ENCODE results near the gene SPTBN1.

The SPTBN1 gene

DNA sequence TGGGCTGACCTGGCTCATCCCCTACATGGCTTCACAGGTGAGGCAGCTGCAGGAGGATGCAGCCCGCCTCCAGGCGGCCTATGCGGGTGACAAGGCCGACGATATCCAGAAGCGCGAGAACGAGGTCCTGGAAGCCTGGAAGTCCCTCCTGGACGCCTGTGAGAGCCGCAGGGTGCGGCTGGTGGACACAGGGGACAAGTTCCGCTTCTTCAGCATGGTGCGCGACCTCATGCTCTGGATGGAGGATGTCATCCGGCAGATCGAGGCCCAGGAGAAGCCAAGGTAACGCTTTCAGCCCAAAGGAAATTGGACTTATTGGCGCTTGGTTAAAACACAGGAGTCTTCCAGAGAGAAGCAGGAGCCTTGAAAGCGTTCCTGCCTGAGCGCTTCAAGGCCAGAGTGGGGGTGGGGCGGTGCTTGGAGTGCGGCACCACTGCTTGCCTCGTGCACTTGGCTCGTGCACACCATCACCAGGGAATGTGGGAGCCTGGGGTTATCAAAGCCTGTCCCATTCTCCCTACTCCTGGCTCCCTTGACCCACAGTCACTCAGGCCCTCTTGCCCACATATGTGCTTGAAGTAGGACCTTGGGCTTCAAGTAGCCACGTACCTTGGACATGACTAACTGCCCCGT lies 197.6 kb downstream of the SPTBN1 start:
- no peak for DNase-seq (ENCODE audit: low read depth in 2 of 2)

DNA sequence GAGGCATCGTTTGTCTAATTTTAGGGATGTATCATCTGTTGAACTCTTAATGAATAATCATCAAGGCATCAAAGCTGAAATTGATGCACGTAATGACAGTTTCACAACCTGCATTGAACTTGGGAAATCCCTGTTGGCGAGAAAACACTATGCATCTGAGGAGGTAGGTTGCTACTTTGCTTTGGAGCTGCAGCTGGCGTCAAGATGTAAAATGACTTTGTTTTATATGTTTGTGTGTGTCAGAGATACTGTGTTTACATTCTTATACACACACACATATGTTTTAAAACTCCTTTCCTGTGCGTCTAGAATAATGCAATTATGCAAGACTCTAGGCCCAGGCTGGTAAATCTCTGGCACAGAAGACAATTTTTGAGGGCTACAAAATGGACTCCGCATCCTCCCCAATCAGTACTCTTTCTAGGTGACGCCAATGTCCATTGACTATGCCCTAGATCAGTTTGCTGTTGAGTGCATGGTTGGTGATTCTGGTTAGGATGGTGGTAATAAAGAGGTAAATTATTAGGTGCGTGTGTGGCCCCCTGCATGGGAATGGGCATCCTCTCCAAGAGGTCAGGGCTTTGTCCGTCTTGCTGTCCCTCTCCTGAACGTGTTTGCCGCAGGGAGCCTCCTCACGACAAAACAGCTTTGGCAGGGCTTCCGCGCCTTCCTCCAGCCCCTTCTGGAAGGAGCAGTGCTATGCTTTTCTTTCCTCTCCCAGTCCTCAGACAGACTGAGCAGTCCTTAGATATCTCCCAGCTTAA lies 199.1 kb downstream of the SPTBN1 start:
- DNase-seq (ENCODE audit: low read depth in 2 of 2), result no peak

DNA sequence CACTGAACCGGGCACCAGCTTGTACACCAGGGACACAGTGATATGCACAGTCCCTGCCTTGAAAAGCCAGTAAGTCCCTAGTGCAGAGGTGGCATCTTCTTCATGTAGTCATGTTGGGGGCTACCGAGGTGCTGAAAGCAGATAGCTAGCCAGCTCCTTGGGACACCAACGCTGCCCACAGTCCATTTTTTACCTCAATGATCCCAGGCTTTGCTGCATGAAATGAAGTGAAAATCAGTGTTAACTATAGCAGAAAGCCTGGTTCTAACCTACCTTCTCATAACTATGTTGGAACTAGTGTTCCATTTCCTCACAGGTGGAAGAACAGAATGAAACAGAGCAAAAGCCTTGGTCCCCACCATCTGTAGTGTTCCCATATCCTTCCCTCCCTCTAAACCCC lies 200.7 kb downstream of the SPTBN1 start:
- DNase-seq (ENCODE audit: low read depth in 2 of 2), result no peak

GRCh38 chr2:54657664-54658083 lies 201.5 kb downstream of the SPTBN1 start:
- DNase-seq (ENCODE audit: low read depth in 2 of 2), result peak in 1 of 2 experiments; percentile 32

GRCh38 chr2:54658564-54659071 lies 202.5 kb downstream of the SPTBN1 start:
- no peak for DNase-seq (ENCODE audit: low read depth in 2 of 2)

- no peak for DNase-seq (ENCODE audit: low read depth in 2 of 2)
Observed at GRCh38 chr2:54659527-54659926, 203.4 kb downstream of the SPTBN1 start.

DNA sequence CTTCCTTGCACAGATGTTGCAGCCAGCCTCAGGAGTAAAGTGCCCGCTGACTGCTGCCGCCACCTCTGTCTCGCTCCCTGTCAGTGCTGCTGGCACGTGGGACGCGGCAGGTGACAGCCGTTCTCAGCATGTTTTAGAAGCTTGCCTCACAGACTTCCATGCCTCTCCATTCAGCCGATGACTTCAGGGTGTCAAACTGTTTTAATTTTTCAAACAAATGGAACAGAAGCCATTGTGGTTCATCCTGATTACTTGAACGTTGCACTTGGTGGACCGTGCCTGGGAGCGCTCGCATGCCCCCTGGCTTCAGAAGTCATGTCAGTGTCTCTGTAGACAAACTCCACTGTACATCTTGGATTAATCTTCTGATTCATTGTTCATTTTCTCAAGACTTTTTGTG lies 204.6 kb downstream of the SPTBN1 start:
- no peak for DNase-seq (ENCODE audit: low read depth in 2 of 2)

GRCh38 chr2:54663424-54664030 lies 207.4 kb downstream of the SPTBN1 start:
- no peak for DNase-seq (ENCODE audit: low read depth in 2 of 2)

- no peak for DNase-seq (ENCODE audit: low read depth in 2 of 2)
Observed at GRCh38 chr2:54664238-54664786, 208.2 kb downstream of the SPTBN1 start.

- DNase-seq (ENCODE audit: low read depth in 2 of 2), result peak in 1 of 2 experiments; percentile 31
Observed at GRCh38 chr2:54665436-54665856, 209.3 kb downstream of the SPTBN1 start.

GRCh38 chr2:54666131-54666633 lies 210.1 kb downstream of the SPTBN1 start:
- no peak for DNase-seq (ENCODE audit: low read depth in 2 of 2)

DNA sequence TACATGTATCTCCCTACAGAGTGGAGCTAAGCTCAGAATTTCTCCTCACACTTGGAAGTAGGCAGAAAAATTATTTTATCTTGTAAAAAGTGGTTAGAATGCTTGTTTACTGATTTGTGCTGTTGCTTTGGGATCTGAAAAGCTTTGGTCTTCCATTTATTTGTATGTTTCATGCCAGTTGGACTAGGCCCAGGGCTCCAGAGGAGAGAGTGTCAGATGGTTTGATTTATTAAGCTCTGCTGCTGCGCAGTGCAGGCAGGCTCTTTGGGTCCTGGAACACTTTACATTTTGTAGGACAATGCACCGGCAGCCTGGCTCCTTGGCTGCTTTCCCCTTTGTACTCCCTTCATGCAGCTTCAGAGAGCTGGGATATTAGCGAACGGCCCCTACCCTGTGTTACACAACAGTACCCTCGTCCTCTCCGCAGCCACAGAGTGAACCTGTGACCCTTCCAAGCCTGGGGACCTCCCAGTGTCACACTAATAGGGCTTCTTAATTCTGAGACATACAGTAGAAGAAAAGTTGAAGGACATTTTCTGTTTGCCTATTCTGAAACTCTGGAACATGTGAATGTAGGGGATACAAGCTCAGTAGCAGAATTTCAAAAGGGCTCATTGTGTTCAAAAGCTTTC lies 210.6 kb downstream of the SPTBN1 start:
- DNase-seq (ENCODE audit: low read depth in 2 of 2), result no peak

DNA sequence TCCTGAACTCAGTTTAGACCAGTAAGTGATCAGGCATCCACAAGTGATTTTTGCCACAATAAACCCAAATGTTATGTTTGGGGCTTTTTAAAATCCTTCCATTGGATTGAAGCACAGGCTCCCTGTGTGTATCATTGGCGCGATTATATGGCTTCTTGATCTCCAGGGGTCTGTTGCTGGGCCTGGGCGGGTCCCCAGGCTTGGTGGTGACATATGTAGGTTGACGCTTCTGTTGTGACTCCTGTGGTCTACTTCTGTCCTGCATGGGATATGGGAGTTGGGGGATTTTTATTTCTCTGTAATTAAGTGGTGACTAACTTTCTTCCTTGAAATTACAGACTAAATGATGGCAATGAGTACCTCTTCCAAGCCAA lies 211.1 kb downstream of the SPTBN1 start:
- DNase-seq (ENCODE audit: low read depth in 2 of 2), result no peak

- DNase-seq (ENCODE audit: low read depth in 2 of 2), result no peak
Observed at GRCh38 chr2:54667726-54668650, 211.9 kb downstream of the SPTBN1 start.

GRCh38 chr2:54668711-54669110 lies 212.6 kb downstream of the SPTBN1 start:
- DNase-seq (ENCODE audit: low read depth in 2 of 2), result no peak

GRCh38 chr2:54669677-54670484 lies 213.8 kb downstream of the SPTBN1 start:
- no peak for DNase-seq (ENCODE audit: low read depth in 2 of 2)

DNA sequence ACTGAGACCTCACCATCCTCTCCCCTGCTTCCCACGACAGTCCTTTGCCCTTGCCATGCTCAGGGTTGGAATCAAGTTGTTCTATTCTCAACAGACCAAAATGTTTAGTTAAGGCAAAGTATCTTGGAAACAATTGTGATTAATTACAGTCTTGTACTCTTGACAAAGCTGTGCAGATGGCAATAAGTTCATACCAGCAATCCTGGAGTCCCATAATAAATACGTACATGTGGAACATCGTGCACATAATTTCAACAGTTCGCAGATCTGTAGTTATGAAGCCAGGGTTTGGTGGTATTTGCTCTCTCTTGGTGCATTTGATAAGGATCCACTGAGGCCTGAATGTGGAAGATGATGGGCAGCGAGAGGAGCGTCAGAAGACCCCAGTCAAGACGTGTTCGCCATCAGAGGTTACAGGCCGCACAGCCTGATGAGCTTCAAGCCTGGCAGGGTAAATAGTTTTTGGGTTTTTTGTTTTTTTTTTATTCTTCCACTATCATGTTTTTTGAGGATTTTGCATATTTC lies 214.4 kb downstream of the SPTBN1 start:
- no peak for DNase-seq (ENCODE audit: low read depth in 2 of 2)

- no peak for DNase-seq (ENCODE audit: low read depth in 2 of 2)
Observed at GRCh38 chr2:54671010-54671409, 214.9 kb downstream of the SPTBN1 start.

GRCh38 chr2:54671875-54672589 lies 215.9 kb downstream of the SPTBN1 start:
- DNase-seq (ENCODE audit: low read depth in 2 of 2), result no peak
